K562 (cell line): ENCODE data around the gene TIMM17A. TPM values are rescaled to one million over a fixed set of nuclear protein-coding genes. Genes with fewer than 3 reads are reported as not detected.

ENCODE experiments used
- EWSR1 ChIP-seq: fragments of 450-650 bp; IDR thresholded peaks from 2 replicates; pipeline ENCODE4 v1.6.1; 2018; ENCODE audit warnings: borderline replicate concordance, mild to moderate bottlenecking, low read depth, moderate library complexity; ENCODE audit not compliant: partially characterized antibody
- HNRNPL ChIP-seq: fragments of 200-400 bp; formaldehyde crosslinking; IDR thresholded peaks from 2 replicates; pipeline ENCODE4 v1.6.1; 2017; ENCODE audit warnings: low read depth, mild to moderate bottlenecking, low read length
- KAT2B ChIP-seq: IDR thresholded peaks from one replicate; pipeline ENCODE4 v1.6.1; 2012; ENCODE audit warnings: low read depth, mild to moderate bottlenecking, control low read depth, inconsistent platforms, low read length, moderate library complexity
- MYC ChIP-seq, 2 experiments: fragments of 250-450 bp in 1 of 2; sonication (Bioruptor Pico) in 1 of 2; IDR thresholded peaks; 2 replicates each; pipeline versions ENCODE4 v1.5.1 to v1.6.1; 2012 to 2021; ENCODE audit warnings: low read depth in 2 of 2, borderline replicate concordance in 1 of 2, improper control_type of control experiment in 1 of 2, low read length in 1 of 2, mild to moderate bottlenecking in 1 of 2, moderate library complexity in 1 of 2
- POLR2AphosphoS2 ChIP-seq: IDR thresholded peaks from 2 replicates; pipeline ENCODE4 v1.6.1; 2012; ENCODE audit warnings: low read length, improper control_type of control experiment
- TAF1 ChIP-seq: IDR thresholded peaks from 2 replicates; pipeline ENCODE4 v1.6.1; 2011; ENCODE audit warnings: mild to moderate bottlenecking, low read length, moderate library complexity; ENCODE audit not compliant: insufficient read depth, control insufficient read depth, severe bottlenecking; ENCODE audit errors: extremely low read depth
- TAL1 ChIP-seq: fragments of 450-650 bp; IDR thresholded peaks from 2 replicates; pipeline ENCODE4 v1.6.1; 2016; ENCODE audit warnings: mild to moderate bottlenecking
- ZBTB17 ChIP-seq: fragments of 450-650 bp; formaldehyde crosslinking; IDR thresholded peaks from 2 replicates; pipeline ENCODE4 v1.4.0; 2020; ENCODE audit warnings: mild to moderate bottlenecking
- ZNF175 ChIP-seq: fragments of 200-800 bp; sonication (Bioruptor generic); IDR thresholded peaks from 2 replicates; pipeline ENCODE4 v1.6.1; 2016; ENCODE audit warnings: low read depth, mild to moderate bottlenecking, missing genetic modification characterization, missing compliant biosample characterization
- ZNF212 ChIP-seq: fragments of 450-650 bp; formaldehyde crosslinking; IDR thresholded peaks from 2 replicates; pipeline ENCODE4 v1.4.0; 2020; ENCODE audit warnings: mild to moderate bottlenecking
- ZNF224 ChIP-seq: sonication (generic); formaldehyde crosslinking; IDR thresholded peaks from 2 replicates; pipeline ENCODE4 v1.8.0; 2022; ENCODE audit warnings: mild to moderate bottlenecking, missing genetic modification reagents
- ZNF584 ChIP-seq: fragments of 200-800 bp; sonication (Bioruptor generic); IDR thresholded peaks from 2 replicates; pipeline ENCODE4 v1.6.1; 2016; ENCODE audit warnings: low read depth, mild to moderate bottlenecking, missing genetic modification characterization, missing compliant biosample characterization
- polyA plus RNA-seq, 8 experiments: library from polyadenylated mRNA; depleted of rRNA in 4 of 8; stranded (reverse) in 5 of 8; unstranded in 3 of 8; fragments of >200 nt; fragmentation: Nextera tagmentation in 2 of 8; fragmentation: Illumina TruSeq in 1 of 8; extraction: Ambion mirVana in 2 of 8; extraction: Trizol in 1 of 8; gene quantifications; 2 replicates each; pipeline versions ENCODE4 v1.2.1 to v1.2.3, GENCODE V29; 2011 to 2014; ENCODE audit warnings: inconsistent platforms in 1 of 8, missing spikeins in 1 of 8
- total RNA-seq, 7 experiments: library from RNA; depleted of rRNA in 6 of 7; stranded (reverse); fragments of >200 nt in 6 of 7; fragmentation: Illumina TruSeq in 2 of 7; extraction: Trizol in 2 of 7; gene quantifications; 2 replicates each; pipeline versions ENCODE4 v1.2.1 to v1.2.3, GENCODE V29; 2011 to 2021; ENCODE audit warnings: low replicate concordance in 1 of 7
- TF ChIP-seq, protein P1 (sequence below): fragments of 250-450 bp; sonication (Bioruptor Pico); IDR thresholded peaks from 2 replicates; pipeline ENCODE4 v1.8.0; 2021; ENCODE audit warnings: moderate library complexity, mild to moderate bottlenecking, inconsistent platforms
- TF ChIP-seq, protein P2 (sequence below): fragments of 450-650 bp; IDR thresholded peaks from 2 replicates; pipeline ENCODE4 v1.6.1; 2016
- TF ChIP-seq, protein P3 (sequence below): fragments of 250-450 bp; sonication (Bioruptor Pico); IDR thresholded peaks from 2 replicates; pipeline ENCODE4 v1.8.0; 2021; ENCODE audit warnings: moderate library complexity, mild to moderate bottlenecking, inconsistent platforms
- TF ChIP-seq, protein P4 (sequence below), 2 experiments: IDR thresholded peaks; 2 replicates each; pipeline ENCODE4 v1.6.1; 2011; ENCODE audit warnings: borderline replicate concordance in 1 of 2, control low read depth in 1 of 2, low read depth in 1 of 2, low read length in 1 of 2, mild to moderate bottlenecking in 1 of 2, mixed read lengths in 1 of 2, moderate library complexity in 1 of 2; ENCODE audit not compliant: insufficient read depth in 1 of 2, insufficient read length in 1 of 2, poor library complexity in 1 of 2, severe bottlenecking in 1 of 2; ENCODE audit errors: extremely low read depth in 1 of 2

The TIMM17A gene
- total and polyA plus RNA-seq, 9 of the 15 experiments (the other 6 are each of a cell fraction or from before 2014, with no cell fraction given) = 116 to 744 (median 180) TPM

DNA sequence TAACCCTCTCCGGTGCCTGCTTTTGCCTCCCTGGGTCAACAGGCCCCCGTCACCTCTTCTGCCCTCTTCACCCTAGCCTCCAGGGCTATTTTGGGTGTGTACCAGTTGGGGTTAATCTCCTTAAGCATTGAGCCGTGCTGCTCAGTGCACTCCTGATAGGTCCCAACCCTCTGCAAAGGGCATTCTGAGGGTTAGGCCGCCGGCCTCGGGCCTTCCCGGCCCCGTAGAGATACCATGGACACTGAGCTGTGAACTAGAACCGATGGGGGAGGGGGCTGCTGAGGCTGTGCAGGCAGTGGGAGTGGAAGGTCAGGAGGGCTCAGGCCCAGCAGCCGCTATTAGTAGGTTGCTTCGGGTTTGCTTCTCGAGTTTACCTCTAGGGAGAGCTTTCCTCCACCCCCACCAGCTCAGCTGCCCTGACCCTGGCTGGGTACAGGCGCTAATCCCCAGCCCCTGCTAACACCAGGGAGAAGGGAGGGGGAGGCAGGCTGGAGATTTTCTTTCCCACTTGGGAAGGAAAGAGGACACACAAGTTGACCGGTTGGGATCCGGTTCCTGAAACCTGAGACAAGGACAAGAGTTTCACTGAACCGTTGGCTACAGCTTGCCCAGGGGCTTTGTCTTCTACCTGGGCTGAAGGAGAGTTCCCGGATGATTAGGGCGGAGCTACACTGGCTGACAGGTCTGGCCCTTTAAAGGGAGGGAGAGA lies 13.7 kb upstream of the TIMM17A start (continued):
- TF ChIP-seq HNRNPL = no peak
- TF ChIP-seq, protein P1, sequence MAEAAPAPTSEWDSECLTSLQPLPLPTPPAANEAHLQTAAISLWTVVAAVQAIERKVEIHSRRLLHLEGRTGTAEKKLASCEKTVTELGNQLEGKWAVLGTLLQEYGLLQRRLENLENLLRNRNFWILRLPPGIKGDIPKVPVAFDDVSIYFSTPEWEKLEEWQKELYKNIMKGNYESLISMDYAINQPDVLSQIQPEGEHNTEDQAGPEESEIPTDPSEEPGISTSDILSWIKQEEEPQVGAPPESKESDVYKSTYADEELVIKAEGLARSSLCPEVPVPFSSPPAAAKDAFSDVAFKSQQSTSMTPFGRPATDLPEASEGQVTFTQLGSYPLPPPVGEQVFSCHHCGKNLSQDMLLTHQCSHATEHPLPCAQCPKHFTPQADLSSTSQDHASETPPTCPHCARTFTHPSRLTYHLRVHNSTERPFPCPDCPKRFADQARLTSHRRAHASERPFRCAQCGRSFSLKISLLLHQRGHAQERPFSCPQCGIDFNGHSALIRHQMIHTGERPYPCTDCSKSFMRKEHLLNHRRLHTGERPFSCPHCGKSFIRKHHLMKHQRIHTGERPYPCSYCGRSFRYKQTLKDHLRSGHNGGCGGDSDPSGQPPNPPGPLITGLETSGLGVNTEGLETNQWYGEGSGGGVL (CRISPR knock-in tag) = no peak
- TF ChIP-seq, protein P2, sequence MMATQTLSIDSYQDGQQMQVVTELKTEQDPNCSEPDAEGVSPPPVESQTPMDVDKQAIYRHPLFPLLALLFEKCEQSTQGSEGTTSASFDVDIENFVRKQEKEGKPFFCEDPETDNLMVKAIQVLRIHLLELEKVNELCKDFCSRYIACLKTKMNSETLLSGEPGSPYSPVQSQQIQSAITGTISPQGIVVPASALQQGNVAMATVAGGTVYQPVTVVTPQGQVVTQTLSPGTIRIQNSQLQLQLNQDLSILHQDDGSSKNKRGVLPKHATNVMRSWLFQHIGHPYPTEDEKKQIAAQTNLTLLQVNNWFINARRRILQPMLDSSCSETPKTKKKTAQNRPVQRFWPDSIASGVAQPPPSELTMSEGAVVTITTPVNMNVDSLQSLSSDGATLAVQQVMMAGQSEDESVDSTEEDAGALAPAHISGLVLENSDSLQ = peak; percentile 69; the same call in 1 of the 2 replicates
- TF ChIP-seq ZNF224 = no peak
- TF ChIP-seq, protein P3, sequence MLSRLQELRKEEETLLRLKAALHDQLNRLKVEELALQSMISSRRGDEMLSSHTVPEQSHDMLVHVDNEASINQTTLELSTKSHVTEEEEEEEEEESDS (CRISPR knock-in tag) = no peak
- no peak for TF ChIP-seq EWSR1
- no peak for TF ChIP-seq MYC (IDR thresholded peaks at IDR 0.05; ENCODE audit: low read depth, low read length)
- 0 out of 2 replicates have a peak, but pooled peaks have one; percentile 57 for TF ChIP-seq MYC (CRISPR knock-in tag; IDR thresholded peaks at IDR 0.05; ENCODE audit: borderline replicate concordance, low read depth)
- peak; percentile 68 for TF ChIP-seq TAF1
- TF ChIP-seq TAL1 = peak; percentile 31; the same call in 1 of the 2 replicates
- TF ChIP-seq KAT2B = no peak
- no peak for TF ChIP-seq POLR2AphosphoS2
- TF ChIP-seq, protein P4, sequence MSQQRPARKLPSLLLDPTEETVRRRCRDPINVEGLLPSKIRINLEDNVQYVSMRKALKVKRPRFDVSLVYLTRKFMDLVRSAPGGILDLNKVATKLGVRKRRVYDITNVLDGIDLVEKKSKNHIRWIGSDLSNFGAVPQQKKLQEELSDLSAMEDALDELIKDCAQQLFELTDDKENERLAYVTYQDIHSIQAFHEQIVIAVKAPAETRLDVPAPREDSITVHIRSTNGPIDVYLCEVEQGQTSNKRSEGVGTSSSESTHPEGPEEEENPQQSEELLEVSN (IDR thresholded peaks at IDR 0.05; ENCODE audit: borderline replicate concordance in 1 of 2, extremely low read depth in 1 of 2, insufficient read depth in 1 of 2, insufficient read length in 1 of 2, low read depth in 1 of 2, low read length in 1 of 2, poor library complexity in 1 of 2, severe bottlenecking in 1 of 2) = peak in 1 of 2 experiments; percentile 48
- TF ChIP-seq ZNF212 (CRISPR knock-in tag) = no peak
- TF ChIP-seq ZNF175 (CRISPR knock-in tag) = peak; percentile 39; the same call in 1 of the 2 replicates
- TF ChIP-seq ZNF584 (CRISPR knock-in tag) = no peak
- TF ChIP-seq ZBTB17 (CRISPR knock-in tag) = peak; percentile 75
- TF ChIP-seq, all 486 proteins: peak for 127
